ENCODE data around the gene MDGA2. TPM values are rescaled to one million over a fixed set of nuclear protein-coding genes. Genes with fewer than 3 reads are reported as not detected.
"Not testable (repeated sequence)": the region's sequence is repeated elsewhere in the genome, so short reads cannot be mapped to it uniquely, and the experiment has no call there.

The MDGA2 gene
- polyA plus RNA-seq, 1 experiment, result not detected

DNA sequence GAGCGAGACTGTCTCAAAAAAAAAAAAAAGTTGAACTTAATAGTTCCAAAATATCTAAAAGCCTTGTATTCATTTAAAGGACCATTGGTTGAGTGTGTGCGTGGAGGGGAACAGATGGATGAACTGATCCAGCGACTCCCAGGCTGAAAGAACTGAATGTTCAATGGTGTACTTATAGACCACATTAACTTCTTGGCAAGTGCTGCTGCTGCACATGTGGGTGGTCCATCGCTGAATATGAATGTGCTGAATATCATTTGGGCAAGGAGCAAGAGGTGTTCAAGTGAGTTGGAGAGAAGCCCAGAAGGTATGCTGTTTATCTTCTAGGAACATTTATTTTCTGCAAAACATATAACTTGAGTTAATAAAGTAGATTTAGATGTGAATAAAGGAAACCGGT is 734.8 kb downstream of the MDGA2 start:
- H3K27me3 ChIP-seq (ENCODE audit: control insufficient read depth, insufficient read depth, low read length), result no peaks in the 10 kb centered on the region
- peaks cover 9% of the 10 kb centered on the region for H3K9me3 ChIP-seq (ENCODE audit: control insufficient read depth, insufficient read depth, low read length)
- no peak for TF ChIP-seq CTCF (IDR thresholded peaks at IDR 0.05; ENCODE audit: low read depth, low read length)
- no peak overlapping the region for H3K27ac ChIP-seq (ENCODE audit: low read depth, low read length)
- no peak overlapping the region for H3K4me3 ChIP-seq (ENCODE audit: low read depth, low read length)
- ChIA-PET POLR2A (no interaction called here), CTCF (no interaction called here)
- no peak for DNase-seq (ENCODE audit: low read depth, low spot score)

DNA sequence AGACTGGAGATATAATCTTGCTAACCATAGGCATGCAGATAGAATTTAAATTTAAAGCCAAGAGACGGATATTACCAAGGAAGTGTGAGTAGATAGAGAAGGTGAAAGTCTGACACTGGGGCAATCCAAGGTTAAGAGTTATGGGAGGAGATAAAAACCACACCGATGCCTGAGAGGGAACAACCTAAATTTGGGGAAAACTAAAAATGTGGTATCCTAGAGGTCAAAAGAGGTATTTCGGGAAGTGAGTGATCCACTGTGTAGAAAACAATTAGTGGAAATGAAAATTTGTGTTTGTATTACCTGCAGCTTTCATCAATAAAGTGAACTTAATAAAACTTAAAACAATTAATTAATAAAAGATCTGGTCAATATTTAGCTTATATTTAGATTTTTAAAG is 754.9 kb downstream of the MDGA2 start:
- Histone ChIP-seq H3K27me3 (ENCODE audit: control insufficient read depth, insufficient read depth, low read length) (no peaks in the 10 kb centered on the region), H3K9me3 (ENCODE audit: control insufficient read depth, insufficient read depth, low read length) (peaks cover 3% of the 10 kb centered on the region), H3K4me3 (ENCODE audit: low read depth, low read length) (no peak overlapping the region), H3K27ac (ENCODE audit: low read depth, low read length) (no peak overlapping the region)
- no peak for DNase-seq (ENCODE audit: low read depth, low spot score)
- CTCF ChIA-PET, result no interaction called here
- TF ChIP-seq CTCF (IDR thresholded peaks at IDR 0.05; ENCODE audit: low read depth, low read length), result no peak
- POLR2A ChIA-PET, result no interaction called here

DNA sequence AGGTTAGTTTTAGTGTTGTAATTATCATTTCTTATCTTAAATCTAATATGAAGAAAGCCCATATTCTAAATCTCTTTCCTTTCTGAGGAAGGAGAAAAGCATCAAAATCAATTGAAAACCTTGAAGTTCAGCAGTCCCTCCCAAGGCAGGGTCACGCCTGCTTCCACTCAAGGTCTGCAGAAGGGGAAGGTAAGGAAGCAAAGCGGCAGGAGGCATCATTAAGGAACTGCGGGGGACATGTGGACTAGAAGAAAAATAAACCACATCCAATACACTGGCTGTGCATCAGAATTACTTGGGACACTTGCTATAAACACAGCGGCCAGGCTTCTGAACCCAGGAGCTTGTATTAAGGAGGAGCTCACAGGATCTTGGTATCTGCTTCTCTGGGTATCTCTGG is 759.9 kb downstream of the MDGA2 start:
- POLR2A ChIA-PET; DNase-seq (ENCODE audit: low read depth, low spot score); H3K9me3 ChIP-seq (ENCODE audit: control insufficient read depth, insufficient read depth, low read length); CTCF ChIA-PET; H3K27me3 ChIP-seq (ENCODE audit: control insufficient read depth, insufficient read depth, low read length); H3K4me3 ChIP-seq (ENCODE audit: low read depth, low read length); H3K27ac ChIP-seq (ENCODE audit: low read depth, low read length): not testable (repeated sequence)

DNA sequence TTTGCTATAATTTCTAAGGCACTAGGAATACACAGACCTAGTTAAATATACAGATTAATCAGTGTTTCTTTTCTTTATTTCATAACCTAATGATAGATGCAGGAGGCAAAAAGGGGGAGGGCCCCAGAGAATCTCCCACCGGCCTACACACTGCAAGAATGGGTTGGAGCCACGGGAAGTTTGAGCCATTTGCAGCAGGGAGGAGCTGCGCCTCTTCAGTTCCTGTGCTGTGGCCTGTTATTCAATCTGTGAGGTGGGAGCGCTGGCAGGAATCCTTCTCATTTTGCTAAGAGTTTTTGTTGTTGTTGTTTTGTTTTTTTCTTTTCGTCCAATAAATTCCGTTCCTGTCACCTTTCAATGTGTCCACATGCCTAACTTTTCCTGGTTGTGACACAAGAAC is 772.6 kb downstream of the MDGA2 start:
- ChIA-PET CTCF (no interaction called here), POLR2A (no interaction called here)
- Histone ChIP-seq H3K4me3 (ENCODE audit: low read depth, low read length) (no peak overlapping the region), H3K27me3 (ENCODE audit: control insufficient read depth, insufficient read depth, low read length) (no peaks in the 10 kb centered on the region), H3K27ac (ENCODE audit: low read depth, low read length) (no peak overlapping the region), H3K9me3 (ENCODE audit: control insufficient read depth, insufficient read depth, low read length) (peaks cover 6% of the 10 kb centered on the region; the same call in 1 of the 2 replicates)
- DNase-seq (ENCODE audit: low read depth, low spot score), result no peak
- TF ChIP-seq CTCF (IDR thresholded peaks at IDR 0.05; ENCODE audit: low read depth, low read length), result no peak

GRCh38 chr14:46894476-46894875 is 780.9 kb downstream of the MDGA2 start:
- Histone ChIP-seq H3K27me3 (ENCODE audit: control insufficient read depth, insufficient read depth, low read length) (no peaks in the 10 kb centered on the region), H3K9me3 (ENCODE audit: control insufficient read depth, insufficient read depth, low read length) (peaks cover 3% of the 10 kb centered on the region), H3K4me3 (ENCODE audit: low read depth, low read length) (no peak overlapping the region), H3K27ac (ENCODE audit: low read depth, low read length) (no peak overlapping the region)
- ChIA-PET CTCF (no interaction called here), POLR2A (no interaction called here)
- no peak for DNase-seq (ENCODE audit: low read depth, low spot score)
- TF ChIP-seq CTCF (IDR thresholded peaks at IDR 0.05; ENCODE audit: low read depth, low read length), result no peak

DNA sequence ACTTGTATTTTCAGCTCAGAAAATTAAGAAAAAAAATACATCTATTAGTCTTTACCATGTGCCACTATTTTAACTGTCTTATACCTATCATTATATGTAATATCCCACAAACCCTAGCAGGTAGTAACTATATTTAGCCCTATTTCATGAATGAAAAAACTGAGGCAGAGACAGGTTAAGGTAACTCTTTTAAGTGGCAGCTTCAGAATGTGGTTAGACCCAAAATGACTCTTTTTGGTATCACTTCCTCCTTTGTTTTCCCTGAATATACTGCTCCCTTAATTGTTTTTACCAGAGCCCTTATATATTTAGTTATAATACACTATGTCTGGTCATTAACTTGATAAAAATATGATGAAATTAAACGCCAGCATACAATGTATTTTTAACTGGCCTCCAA is 788.3 kb downstream of the MDGA2 start:
- TF ChIP-seq CTCF (IDR thresholded peaks at IDR 0.05; ENCODE audit: low read depth, low read length), result no peak
- CTCF ChIA-PET, result no interaction called here

More for the DNA sequence above, 788.3 kb downstream of the MDGA2 start:
- Histone ChIP-seq H3K27me3 (ENCODE audit: control insufficient read depth, insufficient read depth, low read length) (no peaks in the 10 kb centered on the region), H3K27ac (ENCODE audit: low read depth, low read length) (no peak overlapping the region), H3K9me3 (ENCODE audit: control insufficient read depth, insufficient read depth, low read length) (peaks cover 2% of the 10 kb centered on the region), H3K4me3 (ENCODE audit: low read depth, low read length) (no peak overlapping the region)
- no peak for DNase-seq (ENCODE audit: low read depth, low spot score)
- POLR2A ChIA-PET, result no interaction called here

Data from AG04450 (cell line).